Ovary (tissue), 9 donors: ENCODE measurements around the gene CPED1. TPM values are rescaled to one million over a fixed set of nuclear protein-coding genes. Genes with fewer than 3 reads are reported as not detected.

Experiments
- polyA plus RNA-seq, 2 donors: library from polyadenylated mRNA; stranded (reverse); fragments of 200-250 nt in 1 of 2; fragments of 350-450 nt in 1 of 2; fragmentation: Illumina TruSeq in 1 of 2; extraction: RNeasy Lipid Tissue Mini Kit (QIAGEN cat#74804) in 1 of 2; gene quantifications; one replicate each; pipeline ENCODE4 v1.2.3, GENCODE V29; 2013 to 2014
- small RNA-seq: library from RNA; depleted of rRNA; stranded (forward); fragments of <200 nt; gene quantifications from one replicate; pipeline ENCODE3, GENCODE V24; 2016
- total RNA-seq, 7 donors: library from RNA; depleted of rRNA in 2 of 7; stranded (reverse); fragments of >200 nt in 2 of 7; fragmentation: NEBNext Ultra II Directional in 3 of 7; extraction: Animal tissue kit (Norgen Biotek cat#: 25700) in 3 of 7; gene quantifications; one replicate each; pipeline versions ENCODE4 v1.1.0 to v1.2.4, GENCODE V29; 2016 to 2023
- donor health status: DM: no; HTN: no; CAD: no; lungs with moderate emphysema.
- donor health status: DM: no; HTN: no; CAD: no.
- donor health status: Bipolar disorder and iron deficiency.
- donor health status: DM: yes; HTN: yes; CAD: no.
- donor health status: DM: no; HTN: no; CAD: no.
- donor health status: DM: yes; HTN: yes; CAD: no.

The CPED1 gene
- total and polyA plus RNA-seq, 9 donors, result 42.1 to 127 (median 88.8) TPM

Small RNA genes within 50 kb of the gene (small RNA-seq; reads per million reads assigned to genes)
- gene HMGN1P18, result not detected
- not detected for gene RNA5SP240
- gene RNA5SP241, result not detected
- not detected for gene RNU6-517P

Other genes with a start within 250 kb of the CPED1 start
- 1 to 10 TPM in 5 of 7 donors, under 1 TPM in 2; 0.50 to 10.0 (median 3.6) TPM for gene TSPAN12, start 130.6 kb upstream of the CPED1 start, total RNA-seq
- gene TSPAN12, start 130.6 kb upstream of the CPED1 start, polyA plus RNA-seq, result 10 to 100 TPM in 1 of 2 donors, 1 to 10 TPM in 1; 4.2 to 58.0 TPM
- 10 to 100 TPM; 10.1 to 19.1 (median 17.0) TPM for gene ING3, start 37.9 kb upstream of the CPED1 start, total RNA-seq
- 10 to 100 TPM; 14.8 to 19.5 TPM for gene ING3, start 37.9 kb upstream of the CPED1 start, polyA plus RNA-seq